Adrenal gland (tissue), 12 donors: ENCODE measurements around the gene SCAMP5. TPM values are rescaled to one million over a fixed set of nuclear protein-coding genes. Genes with fewer than 3 reads are reported as not detected.

ENCODE experiments used
- DNase-seq, 7 donors: peaks; one replicate each; pipeline ENCODE4 v3.0.0-alpha.2; 2019 to 2020
- H3K27ac ChIP-seq, 5 donors: fragments of 200-600 bp; sonication (generic) in 4 of 5; 1 replicate in 3 of 5; 2 replicates in 2 of 5; pipeline versions ENCODE4 v1.5.1 to v1.8.0; 2016 to 2020; ENCODE audit warnings: mild to moderate bottlenecking in 1 of 5
- H3K27me3 ChIP-seq: fragments of 200-600 bp; 2 replicates; pipeline ENCODE4 v1.8.0; 2021
- H3K36me3 ChIP-seq, 2 donors: fragments of 200-600 bp; replicated peaks in 1 of 2; 1 replicate in 1 of 2; 2 replicates in 1 of 2; pipeline versions ENCODE4 v1.5.1 to v1.8.0; 2018 to 2022
- H3K4me1 ChIP-seq, 2 donors: fragments of 200-600 bp; replicated peaks in 1 of 2; 1 replicate in 1 of 2; 2 replicates in 1 of 2; pipeline versions ENCODE4 v1.5.1 to v1.8.0; 2018 to 2021
- H3K4me3 ChIP-seq, 4 donors: fragments of 200-600 bp; sonication (generic) in 3 of 4; one replicate each; pipeline ENCODE4 v1.5.1; 2016 to 2018
- H3K9me3 ChIP-seq, 3 donors: fragments of 200-600 bp; sonication (generic) in 1 of 3; replicated peaks in 1 of 3; 1 replicate in 2 of 3; 2 replicates in 1 of 3; pipeline versions ENCODE4 v1.5.1 to v1.8.0; 2016 to 2021
- POLR2A ChIP-seq, 2 donors: fragments of 450-650 bp; IDR thresholded peaks; one replicate each; pipeline ENCODE4 v1.6.1; 2017; ENCODE audit warnings: antibody characterized with exemption in 2 of 2, mild to moderate bottlenecking in 2 of 2, moderate library complexity in 1 of 2
- WGBS, 4 donors: extraction: QIAGEN DNeasy Blood & Tissue Kit in 2 of 4; methylation state at CpG; one replicate each; pipeline versions ENCODE4 v1.1.5 to v1.1.7; 2013 to 2017; 5-methylcytosine and 5-hydroxymethylcytosine counted together
- intact Hi-C, 2 donors: fragments of 100-400 bp; cut with DNase I; formaldehyde crosslinking; loops; one replicate each; pipeline versions ENCODE4 v1.14.1 to v1.15.0; 2022 to 2023
- polyA plus RNA-seq, 3 donors: library from polyadenylated mRNA; stranded (reverse); fragments of 200-250 nt in 2 of 3; fragments of 350-450 nt in 1 of 3; fragmentation: Illumina TruSeq in 1 of 3; extraction: RNeasy Lipid Tissue Mini Kit (QIAGEN cat#74804) in 1 of 3; gene quantifications; one replicate each; pipeline ENCODE4 v1.2.3, GENCODE V29; 2013 to 2014
- total RNA-seq, 9 donors: library from RNA; depleted of rRNA in 4 of 9; stranded (reverse); fragments of >200 nt in 4 of 9; fragments of 120-200 nt in 1 of 9; fragmentation: NEBNext Ultra II Directional in 1 of 9; extraction: Animal tissue kit (Norgen Biotek cat#: 25700) in 1 of 9; gene quantifications; one replicate each; pipeline versions ENCODE4 v1.1.0 to v1.2.4, GENCODE V29; 2013 to 2023
- TF ChIP-seq, protein P1 (sequence below), 6 experiments: fragments of 450-650 bp in 4 of 6; fragments of 200-600 bp in 2 of 6; sonication (generic) in 1 of 6; IDR thresholded peaks; 1 replicate in 5 of 6; 2 replicates in 1 of 6; pipeline versions ENCODE4 v1.5.1 to v1.8.0; 2016 to 2021; ENCODE audit warnings: antibody characterized with exemption in 6 of 6, mild to moderate bottlenecking in 2 of 6, moderate library complexity in 1 of 6
- donor health status: healthy with polysubstance abuse.
- donor health status: Bipolar disorder and iron deficiency.
- donor health status: DM: yes; HTN: yes; CAD: no.
- donor health status: DM: no; HTN: no; CAD: no.
- donor health status: DM: no; HTN: no; CAD: no.
- donor health status: DM: yes; HTN: yes; CAD: no.

Gene SCAMP5
- total and polyA plus RNA-seq, 12 donors = 10.2 to 47.2 (median 23.6) TPM

DNA sequence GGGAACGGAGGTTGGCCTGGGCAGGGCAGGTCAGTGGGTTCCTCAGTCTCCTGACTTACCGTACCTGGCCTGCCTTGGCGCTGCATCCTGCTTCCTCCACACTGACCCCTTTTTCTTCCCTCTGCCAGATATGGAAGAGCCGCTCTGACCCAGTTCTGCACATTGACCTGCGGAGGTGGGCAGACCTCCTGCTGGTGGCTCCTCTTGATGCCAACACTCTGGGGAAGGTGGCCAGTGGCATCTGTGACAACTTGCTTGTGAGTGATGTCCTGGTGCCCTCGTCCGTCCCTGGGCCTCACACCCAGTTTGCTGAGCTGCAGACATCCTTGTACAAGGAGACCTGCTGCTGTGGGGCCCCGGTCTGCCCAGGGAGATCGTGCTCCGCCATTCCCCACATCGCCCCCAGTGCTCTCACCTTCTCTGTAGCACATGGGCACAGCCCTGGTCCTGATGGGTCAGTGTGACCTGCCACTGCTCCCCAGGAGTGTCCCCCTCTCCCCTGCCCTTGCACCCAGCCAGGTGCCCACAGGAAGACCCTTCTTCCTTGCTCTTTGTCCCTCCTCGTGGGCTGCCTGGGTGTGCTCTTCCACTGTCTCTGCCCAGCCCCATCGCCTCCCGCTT lies 49.0 kb downstream of the SCAMP5 start:
- DNase-seq = peak in 1 of 7 donors; percentile 29
- TF ChIP-seq, protein P1, sequence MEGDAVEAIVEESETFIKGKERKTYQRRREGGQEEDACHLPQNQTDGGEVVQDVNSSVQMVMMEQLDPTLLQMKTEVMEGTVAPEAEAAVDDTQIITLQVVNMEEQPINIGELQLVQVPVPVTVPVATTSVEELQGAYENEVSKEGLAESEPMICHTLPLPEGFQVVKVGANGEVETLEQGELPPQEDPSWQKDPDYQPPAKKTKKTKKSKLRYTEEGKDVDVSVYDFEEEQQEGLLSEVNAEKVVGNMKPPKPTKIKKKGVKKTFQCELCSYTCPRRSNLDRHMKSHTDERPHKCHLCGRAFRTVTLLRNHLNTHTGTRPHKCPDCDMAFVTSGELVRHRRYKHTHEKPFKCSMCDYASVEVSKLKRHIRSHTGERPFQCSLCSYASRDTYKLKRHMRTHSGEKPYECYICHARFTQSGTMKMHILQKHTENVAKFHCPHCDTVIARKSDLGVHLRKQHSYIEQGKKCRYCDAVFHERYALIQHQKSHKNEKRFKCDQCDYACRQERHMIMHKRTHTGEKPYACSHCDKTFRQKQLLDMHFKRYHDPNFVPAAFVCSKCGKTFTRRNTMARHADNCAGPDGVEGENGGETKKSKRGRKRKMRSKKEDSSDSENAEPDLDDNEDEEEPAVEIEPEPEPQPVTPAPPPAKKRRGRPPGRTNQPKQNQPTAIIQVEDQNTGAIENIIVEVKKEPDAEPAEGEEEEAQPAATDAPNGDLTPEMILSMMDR (IDR thresholded peaks at IDR 0.05) = no peak
- no peak for TF ChIP-seq POLR2A (IDR thresholded peaks at IDR 0.05)
- H3K27me3 ChIP-seq = no peaks in the 10 kb centered on the region
- H3K4me1 ChIP-seq = peaks cover 52 to 74% of the 10 kb centered on the region in 2 donors
- no peaks in the 10 kb centered on the region for H3K9me3 ChIP-seq
- peak overlapping the region; percentile 89 to 98 (median 95) for H3K27ac ChIP-seq
- H3K36me3 ChIP-seq = no peaks in the 10 kb centered on the region
- intact Hi-C loops = loop anchor here (5.0 kb wide), 1 partner anchor 158 kb away; the partner anchor contains the start of gene C15orf39 (in 2 of the 2)
- H3K4me3 ChIP-seq = peak overlapping the region in 1 of 4 donors; percentile 18
- WGBS, 4 donors = 73 to 81% (median 79%) methylated on average over 8 to 14 of the region's 14 CpGs

DNA sequence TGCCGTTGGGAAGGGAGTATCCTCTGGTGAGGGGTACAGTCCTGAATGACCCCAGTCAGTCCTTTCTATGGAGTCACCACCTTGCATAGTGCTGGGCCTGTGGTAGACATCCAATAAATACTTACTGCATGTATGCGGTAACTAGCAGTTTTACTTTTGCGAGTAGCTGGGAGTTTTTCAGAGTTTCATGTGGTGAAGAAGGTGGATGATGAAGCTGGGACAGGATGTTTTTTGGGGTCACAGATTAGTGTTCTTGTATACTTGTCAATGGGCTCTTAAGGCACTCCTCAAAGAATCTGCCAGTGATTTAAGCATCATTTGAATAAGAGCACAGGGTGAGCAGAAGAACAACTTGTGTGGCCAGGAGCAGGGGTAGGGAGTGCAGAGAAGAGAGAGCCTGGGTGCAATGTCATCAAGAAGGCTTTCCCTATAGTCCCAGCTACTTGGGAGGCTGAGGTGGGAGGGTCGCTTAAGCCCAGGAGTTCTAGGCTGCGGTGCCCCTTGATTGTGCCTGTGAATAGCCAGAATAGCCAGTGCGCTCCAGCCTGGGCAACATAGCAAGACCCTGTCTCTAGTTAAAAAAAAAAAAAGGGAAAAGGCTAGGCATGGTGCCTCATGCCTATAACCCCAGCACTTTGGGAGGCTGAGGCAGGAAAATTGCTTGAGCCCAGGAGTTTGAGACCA lies 50.1 kb downstream of the SCAMP5 start:
- H3K36me3 ChIP-seq = no peaks in the 10 kb centered on the region
- intact Hi-C loops = no loop called here
- 90 to 98% (median 95%) methylated on average over 6 of the region's 6 CpGs for WGBS, 4 donors
- no peaks in the 10 kb centered on the region for H3K9me3 ChIP-seq
- no peaks in the 10 kb centered on the region for H3K27me3 ChIP-seq
- peaks cover 52 to 81% of the 10 kb centered on the region in 2 donors for H3K4me1 ChIP-seq
- no peak for DNase-seq
- peak overlapping the region in 2 of 5 donors; percentile 70 to 98 for H3K27ac ChIP-seq
- TF ChIP-seq POLR2A (IDR thresholded peaks at IDR 0.05) = no peak
- TF ChIP-seq, protein P1 (IDR thresholded peaks at IDR 0.05) = no peak
- no peak overlapping the region for H3K4me3 ChIP-seq

DNA sequence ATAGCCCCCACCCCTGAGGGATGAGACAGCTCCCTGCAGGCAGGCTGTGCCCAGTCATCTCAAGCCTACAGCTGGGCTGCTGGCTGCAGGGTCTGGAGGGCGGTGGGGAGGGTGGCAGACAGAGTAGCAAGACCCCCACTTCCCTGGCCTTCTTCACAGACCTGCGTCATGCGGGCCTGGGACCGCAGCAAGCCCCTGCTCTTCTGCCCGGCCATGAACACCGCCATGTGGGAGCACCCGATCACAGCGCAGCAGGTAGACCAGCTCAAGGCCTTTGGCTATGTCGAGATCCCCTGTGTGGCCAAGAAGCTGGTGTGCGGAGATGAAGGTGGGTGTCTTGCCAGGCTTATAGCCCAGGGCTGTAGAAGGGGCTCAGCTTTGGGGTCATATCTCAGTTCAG lies 53.0 kb downstream of the SCAMP5 start:
- intact Hi-C loops = no loop called here
- whole genome bisulfite sequencing, 4 donors = 89 to 98% (median 98%) methylated on average over 7 to 10 of the region's 10 CpGs; no CpG with 5 or more reads in 1 of the 4 donors
- H3K4me3 ChIP-seq = no peak overlapping the region
- DNase-seq = no peak
- H3K27me3 ChIP-seq = no peaks in the 10 kb centered on the region
- no peaks in the 10 kb centered on the region for H3K9me3 ChIP-seq
- peaks cover 49 to 85% of the 10 kb centered on the region in 2 donors for H3K4me1 ChIP-seq
- no peak overlapping the region for H3K27ac ChIP-seq
- no peaks in the 10 kb centered on the region for H3K36me3 ChIP-seq
- no peak for TF ChIP-seq POLR2A (IDR thresholded peaks at IDR 0.05)
- TF ChIP-seq, protein P1 (IDR thresholded peaks at IDR 0.05) = no peak

DNA sequence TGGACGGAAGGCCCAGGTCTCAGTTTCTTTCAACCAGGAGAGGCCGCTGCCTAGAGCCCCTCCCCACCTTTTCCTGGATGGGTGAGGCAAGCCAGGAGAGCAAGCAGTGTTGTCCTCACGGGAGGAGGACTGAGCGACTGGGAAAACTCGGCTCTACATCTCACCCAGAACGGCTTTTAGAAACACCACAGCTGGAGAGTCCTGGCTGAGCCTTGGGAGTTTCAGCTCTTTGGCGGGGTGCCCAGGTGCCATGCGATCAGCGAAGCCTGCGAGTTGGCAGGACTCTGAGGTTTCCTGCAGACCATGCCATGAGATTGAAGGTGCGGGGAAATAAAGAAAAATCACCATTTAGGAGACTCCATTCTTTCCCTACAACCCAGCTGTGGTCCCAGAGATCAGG lies 54.0 kb downstream of the SCAMP5 start:
- WGBS, 4 donors = 34 to 46% (median 37%) methylated on average over 9 to 11 of the region's 11 CpGs
- Histone ChIP-seq H3K27me3 (no peaks in the 10 kb centered on the region), H3K9me3 (no peaks in the 10 kb centered on the region), H3K27ac (peak overlapping the region in 2 of 5 donors; percentile 58 to 63), H3K36me3 (no peaks in the 10 kb centered on the region), H3K4me1 (peaks cover 43 to 82% of the 10 kb centered on the region in 2 donors), H3K4me3 (no peak overlapping the region)
- TF ChIP-seq, protein P1 (IDR thresholded peaks at IDR 0.05) = no peak
- no peak for TF ChIP-seq POLR2A (IDR thresholded peaks at IDR 0.05)
- intact Hi-C loops = no loop called here
- DNase-seq = peak; percentile 87 to 95 (median 94)
